DOHH2 (cell line): ENCODE results near the gene ENPP7.

Source experiments
- EZH2phosphoT487 ChIP-seq: fragments of 200-600 bp; sonication (generic); IDR thresholded peaks from 2 replicates; pipeline ENCODE4 v1.6.1; 2017; ENCODE audit warnings: borderline replicate concordance, mild to moderate bottlenecking, antibody characterized with exemption, low read length, moderate library complexity, mixed read lengths
- TF ChIP-seq, protein P1 (sequence below): fragments of 200-600 bp; sonication (generic); IDR thresholded peaks from one replicate; pipeline ENCODE4 v1.5.1; 2014; ENCODE audit warnings: antibody characterized with exemption, mild to moderate bottlenecking, low read depth, low read length; ENCODE audit not compliant: poor library complexity, severe bottlenecking

DNA sequence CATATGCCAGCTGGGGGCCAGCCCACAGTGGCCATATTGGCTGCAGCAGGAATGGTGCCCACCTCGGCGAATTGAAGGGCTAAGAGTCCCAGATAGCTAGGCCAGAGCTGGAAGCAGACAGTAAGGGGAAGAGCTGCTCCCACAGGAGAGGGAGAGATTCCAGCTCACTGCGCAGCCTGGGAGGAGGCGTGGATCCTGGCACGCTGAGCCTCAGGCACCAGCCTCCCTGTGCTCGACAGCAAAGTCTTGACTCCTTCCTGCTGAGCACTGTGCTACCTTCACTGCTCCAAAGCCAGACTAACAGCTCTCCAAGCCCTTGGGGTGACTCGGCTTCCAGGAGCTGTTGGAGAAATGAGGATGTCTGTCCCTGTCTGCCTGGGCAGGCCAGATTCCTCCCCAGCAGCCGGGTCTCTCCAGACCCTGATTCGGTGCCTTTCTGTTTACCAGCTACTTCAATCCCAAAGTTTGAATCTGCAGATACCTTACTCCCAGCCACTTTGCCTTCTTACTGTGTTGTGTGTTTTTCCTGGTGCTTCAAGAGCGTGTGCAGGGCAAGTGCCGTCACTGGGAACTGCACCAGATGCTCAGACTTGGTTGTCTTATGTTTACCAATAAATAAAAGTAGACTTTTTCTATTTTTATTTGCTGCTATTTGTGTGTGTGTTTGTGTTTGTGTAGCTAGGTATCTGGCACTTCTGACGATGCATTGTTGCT lies 56.3 kb downstream of the ENPP7 start:
- TF ChIP-seq, protein P1, sequence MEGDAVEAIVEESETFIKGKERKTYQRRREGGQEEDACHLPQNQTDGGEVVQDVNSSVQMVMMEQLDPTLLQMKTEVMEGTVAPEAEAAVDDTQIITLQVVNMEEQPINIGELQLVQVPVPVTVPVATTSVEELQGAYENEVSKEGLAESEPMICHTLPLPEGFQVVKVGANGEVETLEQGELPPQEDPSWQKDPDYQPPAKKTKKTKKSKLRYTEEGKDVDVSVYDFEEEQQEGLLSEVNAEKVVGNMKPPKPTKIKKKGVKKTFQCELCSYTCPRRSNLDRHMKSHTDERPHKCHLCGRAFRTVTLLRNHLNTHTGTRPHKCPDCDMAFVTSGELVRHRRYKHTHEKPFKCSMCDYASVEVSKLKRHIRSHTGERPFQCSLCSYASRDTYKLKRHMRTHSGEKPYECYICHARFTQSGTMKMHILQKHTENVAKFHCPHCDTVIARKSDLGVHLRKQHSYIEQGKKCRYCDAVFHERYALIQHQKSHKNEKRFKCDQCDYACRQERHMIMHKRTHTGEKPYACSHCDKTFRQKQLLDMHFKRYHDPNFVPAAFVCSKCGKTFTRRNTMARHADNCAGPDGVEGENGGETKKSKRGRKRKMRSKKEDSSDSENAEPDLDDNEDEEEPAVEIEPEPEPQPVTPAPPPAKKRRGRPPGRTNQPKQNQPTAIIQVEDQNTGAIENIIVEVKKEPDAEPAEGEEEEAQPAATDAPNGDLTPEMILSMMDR, result no peak
- no peak for TF ChIP-seq EZH2phosphoT487
